ENCODE measurements around the gene FMO2. TPM values are rescaled to one million over a fixed set of nuclear protein-coding genes. Genes with fewer than 3 reads are reported as not detected.

The FMO2 gene
- total and polyA plus RNA-seq, 10 of the 15 experiments (the other 5 are each of a cell fraction or from before 2014, with no cell fraction given) = not detected

GRCh38 chr1:171248302-171248701 lies 63.2 kb downstream of the FMO2 start, which contains the start of gene FMO1:
TSS of gene FMO1 (plus strand) at chr1:171248494. CDS start at chr1:171258088, 9,594 bp downstream.
- ChIA-PET CTCF (interaction anchor here (0.7 to 4.3 kb wide), 4 partner anchors 10 to 65 kb away, joined by 3 to 162 read pairs (median 3); partner anchors contain the start of gene FMO4), POLR2A (interaction anchor here (1.1 kb wide), 1 partner anchor 65 kb away, joined by 3 read pairs; the partner anchor contains the start of gene FMO4), SMC1A (ENCODE audit: uncharacterized antibody, unreplicated experiment) (interaction anchor here (4.1 kb wide), 1 partner anchor 64 kb away, joined by 60 read pairs; the partner anchor contains the start of gene FMO4), RAD21 (ENCODE audit: unreplicated experiment) (interaction anchor here (6.3 kb wide), 1 partner anchor 65 kb away, joined by 46 read pairs; the partner anchor contains the start of gene FMO4)
- intact Hi-C loops (cut with micrococcal nuclease; ENCODE audit: unreplicated experiment) (no loop called here), in situ Hi-C loops (cut with MboI) (no loop called here)
- WGBS (ENCODE audit: insufficient coverage, insufficient replicate concordance, low lambda C conversion rate, missing lambda C conversion rate) = 51% methylated on average over 4 of the region's 4 CpGs
- DNase-seq (ENCODE audit: low read depth, low spot score) (no peak), ATAC-seq (no peak), FAIRE-seq (no peak)
- no peak for TF ChIP-seq RELA (IDR thresholded peaks at IDR 0.05; ENCODE audit: borderline replicate concordance, partially characterized antibody)
- TF ChIP-seq TAF1 (IDR thresholded peaks at IDR 0.05; ENCODE audit: borderline replicate concordance, low read depth, low read length) = no peak
- TF ChIP-seq DPF2 (IDR thresholded peaks at IDR 0.05) = no peak
- TF ChIP-seq ZNF207 (IDR thresholded peaks at IDR 0.05; ENCODE audit: borderline replicate concordance) = no peak
- TF ChIP-seq USF2 (IDR thresholded peaks at IDR 0.05; ENCODE audit: borderline replicate concordance, low read depth, low read length) = no peak
- no peak for TF ChIP-seq RBBP5 (conservative IDR thresholded peaks at IDR 0.05)
- no peak for TF ChIP-seq POU2F2 (IDR thresholded peaks at IDR 0.05; ENCODE audit: borderline replicate concordance, low read depth, low read length)
- no peak for TF ChIP-seq IKZF2 (IDR thresholded peaks at IDR 0.05)
- no peak for TF ChIP-seq ESRRA (IDR thresholded peaks at IDR 0.05; ENCODE audit: low read length)
- TF ChIP-seq SRF (IDR thresholded peaks at IDR 0.05; ENCODE audit: low read depth in 2 of 2, low read length in 2 of 2) = no peak
- TF ChIP-seq ELK1 (IDR thresholded peaks at IDR 0.05; ENCODE audit: low read depth, low read length) = no peak
- no peak for TF ChIP-seq ATF3 (IDR thresholded peaks at IDR 0.05; ENCODE audit: borderline replicate concordance, extremely low read depth, low read depth, low read length)
- no peak for TF ChIP-seq ZSCAN29 (IDR thresholded peaks at IDR 0.05)
- TF ChIP-seq CEBPB (IDR thresholded peaks at IDR 0.05; ENCODE audit: borderline replicate concordance in 1 of 2, low read depth in 2 of 2, low read length in 2 of 2) = no peak
- no peak for TF ChIP-seq SMAD5 (IDR thresholded peaks at IDR 0.05; ENCODE audit: low read depth)
- TF ChIP-seq YBX1 (IDR thresholded peaks at IDR 0.05) = no peak
- no TSS peak for BruUV-seq (replicated peaks)
- no peaks in the 10 kb centered on the region for H4K20me1 ChIP-seq (ENCODE audit: control insufficient read depth, insufficient read depth)
- no peak within 1 kb of the TSS for H2AFZ ChIP-seq (ENCODE audit: control insufficient read depth, low read depth, low read length)
- H3K9ac ChIP-seq (ENCODE audit: control insufficient read depth, insufficient read depth, low read length) = no peak within 1 kb of the TSS
- no peak within 1 kb of the TSS for H3K4me3 ChIP-seq
- no peaks in the 10 kb centered on the region for H3K79me2 ChIP-seq (ENCODE audit: control insufficient read depth, insufficient read depth, low read length)
- H3K9me3 ChIP-seq (replicated peaks; ENCODE audit: control insufficient read depth, insufficient read depth, low read length) = no peaks in the 10 kb centered on the region
- H3K27ac ChIP-seq (ENCODE audit: control insufficient read depth, insufficient read depth) = no peak within 1 kb of the TSS
- 0 out of 4 replicates have a peak, but pooled peaks cover 0 to 3% of the 10 kb centered on the region in 2 experiments for H3K27me3 ChIP-seq (replicated peaks in 1 of 2; ENCODE audit: control insufficient read depth in 2 of 2, insufficient read depth in 2 of 2, low read length in 1 of 2)
- no peaks in the 10 kb centered on the region for H3K36me3 ChIP-seq (ENCODE audit: control insufficient read depth in 2 of 2, insufficient read depth in 2 of 2, low read length in 1 of 2)
- peaks cover 10% of the 10 kb centered on the region for H3K4me1 ChIP-seq (ENCODE audit: control insufficient read depth, insufficient read depth, low read length)
- no peak within 1 kb of the TSS for H3K4me2 ChIP-seq (ENCODE audit: control insufficient read depth, insufficient read depth)

Data from GM12878 (cell line).